ENCODE data around the gene CALN1.

- TF ChIP-seq CTCF (IDR thresholded peaks at IDR 0.05) (no peak), POLR2A (IDR thresholded peaks at IDR 0.05) (no peak)
Observed at GRCh38 chr7:71829515-71829914, 582.6 kb downstream of the CALN1 start.
